ENCODE data around the gene RERGL.
"Not testable (repeated sequence)": the region's sequence is repeated elsewhere in the genome, so short reads cannot be mapped to it uniquely, and the experiment has no call there.

RERGL gene

GRCh38 chr12:18057051-18057450 lies 32.9 kb downstream of the RERGL start:
- no CpG with 5 or more reads among the region's 1 CpG for WGBS (ENCODE audit: extremely low coverage, insufficient coverage, low lambda C conversion rate)
- DNase-seq, result no peak

GRCh38 chr12:18054925-18055619 lies 34.9 kb downstream of the RERGL start:
- Histone ChIP-seq H3K9ac (ENCODE audit: low read length) (no peak overlapping the region), H3K4me3 (ENCODE audit: low read length) (no peak overlapping the region), H3K4me2 (ENCODE audit: low read length) (no peak overlapping the region), H3K27ac (ENCODE audit: low read depth, low read length) (no peak overlapping the region), H3K79me1 (ENCODE audit: low read length) (no peaks in the 10 kb centered on the region), H4K8ac (ENCODE audit: low read depth, low read length) (no peak overlapping the region), H3K23ac (ENCODE audit: low read length) (no peak overlapping the region), H3K4me1 (ENCODE audit: control insufficient read depth, low read depth, low read length) (no peaks in the 10 kb centered on the region), H2BK120ac (ENCODE audit: low read depth, low read length) (no peak overlapping the region), H2BK15ac (replicated peaks; ENCODE audit: low read depth) (no peak overlapping the region), H3K56ac (ENCODE audit: low read length) (no peak overlapping the region), H2AK5ac (ENCODE audit: low read length) (no peak overlapping the region), H3K36me3 (ENCODE audit: control insufficient read depth, insufficient read depth, low read length) (no peaks in the 10 kb centered on the region), H4K5ac (ENCODE audit: low read length) (no peak overlapping the region), H3K27me3 (ENCODE audit: insufficient read depth, low read length, poor library complexity) (no peaks in the 10 kb centered on the region), H2BK5ac (ENCODE audit: low read length) (no peak overlapping the region), H3K18ac (ENCODE audit: low read length) (no peak overlapping the region), H3K79me2 (ENCODE audit: control insufficient read depth, insufficient read depth, low read length) (no peaks in the 10 kb centered on the region), H3K4ac (ENCODE audit: low read depth, low read length) (no peak overlapping the region)
- WGBS (ENCODE audit: extremely low coverage, insufficient coverage, low lambda C conversion rate), result no CpG with 5 or more reads among the region's 2 CpGs
- no peak for DNase-seq

More at GRCh38 chr12:18057051-18057450, 32.9 kb downstream of the RERGL start:
- Histone ChIP-seq H3K4me1 (ENCODE audit: control insufficient read depth, low read depth, low read length) (no peaks in the 10 kb centered on the region), H3K23ac (ENCODE audit: low read length) (no peak overlapping the region), H4K5ac (ENCODE audit: low read length) (no peak overlapping the region), H3K79me1 (ENCODE audit: low read length) (no peaks in the 10 kb centered on the region), H3K4ac (ENCODE audit: low read depth, low read length) (no peak overlapping the region), H3K4me3 (ENCODE audit: low read length) (no peak overlapping the region), H2BK120ac (ENCODE audit: low read depth, low read length) (no peak overlapping the region), H4K8ac (ENCODE audit: low read depth, low read length) (no peak overlapping the region), H3K56ac (ENCODE audit: low read length) (no peak overlapping the region), H2AK5ac (ENCODE audit: low read length) (no peak overlapping the region), H3K18ac (ENCODE audit: low read length) (no peak overlapping the region), H3K4me2 (ENCODE audit: low read length) (no peak overlapping the region), H3K36me3 (ENCODE audit: control insufficient read depth, insufficient read depth, low read length) (no peaks in the 10 kb centered on the region), H3K27me3 (ENCODE audit: insufficient read depth, low read length, poor library complexity) (no peaks in the 10 kb centered on the region), H2BK15ac (replicated peaks; ENCODE audit: low read depth) (no peak overlapping the region), H3K9ac (ENCODE audit: low read length) (no peak overlapping the region), H2BK5ac (ENCODE audit: low read length) (no peak overlapping the region), H3K79me2 (ENCODE audit: control insufficient read depth, insufficient read depth, low read length) (no peaks in the 10 kb centered on the region), H3K27ac (ENCODE audit: low read depth, low read length) (no peak overlapping the region)

GRCh38 chr12:18045446-18045992 lies 44.5 kb downstream of the RERGL start:
- H3K27me3 ChIP-seq (ENCODE audit: insufficient read depth, low read length, poor library complexity), result no peaks in the 10 kb centered on the region
- H3K27ac ChIP-seq (ENCODE audit: low read depth, low read length), result no peak overlapping the region
- no peaks in the 10 kb centered on the region for H3K79me2 ChIP-seq (ENCODE audit: control insufficient read depth, insufficient read depth, low read length)
- H3K36me3 ChIP-seq (ENCODE audit: control insufficient read depth, insufficient read depth, low read length), result no peaks in the 10 kb centered on the region
- H3K18ac ChIP-seq (ENCODE audit: low read length), result no peak overlapping the region
- H2BK15ac ChIP-seq (replicated peaks; ENCODE audit: low read depth), result no peak overlapping the region
- H3K4me2 ChIP-seq (ENCODE audit: low read length), result no peak overlapping the region
- no peak overlapping the region for H3K23ac ChIP-seq (ENCODE audit: low read length)
- no peak overlapping the region for H4K8ac ChIP-seq (ENCODE audit: low read depth, low read length)
- H3K4ac ChIP-seq (ENCODE audit: low read depth, low read length), result no peak overlapping the region
- no peaks in the 10 kb centered on the region for H3K79me1 ChIP-seq (ENCODE audit: low read length)
- H3K56ac ChIP-seq (ENCODE audit: low read length), result no peak overlapping the region
- H2BK5ac ChIP-seq (ENCODE audit: low read length), result no peak overlapping the region
- no peak for DNase-seq
- H4K5ac ChIP-seq (ENCODE audit: low read length), result no peak overlapping the region
- no peak overlapping the region for H3K9ac ChIP-seq (ENCODE audit: low read length)
- no peaks in the 10 kb centered on the region for H3K4me1 ChIP-seq (ENCODE audit: control insufficient read depth, low read depth, low read length)
- no peak overlapping the region for H2AK5ac ChIP-seq (ENCODE audit: low read length)
- H2BK120ac ChIP-seq (ENCODE audit: low read depth, low read length), result no peak overlapping the region
- no peak overlapping the region for H3K4me3 ChIP-seq (ENCODE audit: low read length)
- no CpG with 5 or more reads among the region's 7 CpGs for WGBS (ENCODE audit: extremely low coverage, insufficient coverage, low lambda C conversion rate)

GRCh38 chr12:18040060-18040742 lies 49.8 kb downstream of the RERGL start:
- H3K18ac ChIP-seq (ENCODE audit: low read length); H3K56ac ChIP-seq (ENCODE audit: low read length); H3K79me1 ChIP-seq (ENCODE audit: low read length); H3K27ac ChIP-seq (ENCODE audit: low read depth, low read length); H3K4ac ChIP-seq (ENCODE audit: low read depth, low read length); H2BK15ac ChIP-seq (replicated peaks; ENCODE audit: low read depth); H3K27me3 ChIP-seq (ENCODE audit: insufficient read depth, low read length, poor library complexity); H3K23ac ChIP-seq (ENCODE audit: low read length); H3K4me3 ChIP-seq (ENCODE audit: low read length); H3K79me2 ChIP-seq (ENCODE audit: control insufficient read depth, insufficient read depth, low read length); H2BK5ac ChIP-seq (ENCODE audit: low read length); H3K4me1 ChIP-seq (ENCODE audit: control insufficient read depth, low read depth, low read length); H2AK5ac ChIP-seq (ENCODE audit: low read length); H4K8ac ChIP-seq (ENCODE audit: low read depth, low read length); H4K5ac ChIP-seq (ENCODE audit: low read length); H3K36me3 ChIP-seq (ENCODE audit: control insufficient read depth, insufficient read depth, low read length); H3K9ac ChIP-seq (ENCODE audit: low read length); H3K4me2 ChIP-seq (ENCODE audit: low read length); DNase-seq; H2BK120ac ChIP-seq (ENCODE audit: low read depth, low read length): not testable (repeated sequence)
- no CpG with 5 or more reads among the region's 27 CpGs for WGBS (ENCODE audit: extremely low coverage, insufficient coverage, low lambda C conversion rate)

All from mesendoderm (in vitro differentiated cells).